Measurements from ENCODE around the gene CBLB. TPM values are rescaled to one million over a fixed set of nuclear protein-coding genes. Genes with fewer than 3 reads are reported as not detected.

The CBLB gene
- total RNA-seq, 1 experiment from 2014 or later = 26.2 TPM

GRCh38 chr3:105747696-105748095 is 121.1 kb downstream of the CBLB start:
- no peak overlapping the region for H3K27ac Mint-ChIP-seq (ENCODE audit: unreplicated experiment)
- DNase-seq = no peak
- intact Hi-C loops (cut with micrococcal nuclease; ENCODE audit: unreplicated experiment) = no loop called here
- no peak for TF ChIP-seq CTCF (IDR thresholded peaks at IDR 0.05; ENCODE audit: unreplicated experiment)
- no peaks in the 10 kb centered on the region for H3K27me3 Mint-ChIP-seq (ENCODE audit: unreplicated experiment)
- H3K36me3 Mint-ChIP-seq (ENCODE audit: insufficient read depth, unreplicated experiment) = no peaks in the 10 kb centered on the region
- peaks cover 15% of the 10 kb centered on the region for H3K4me1 Mint-ChIP-seq (ENCODE audit: low read depth, unreplicated experiment)
- BruUV-seq (replicated peaks) = no TSS peak
- CTCF ChIA-PET = no interaction called here
- no peaks in the 10 kb centered on the region for H3K9me3 Mint-ChIP-seq (ENCODE audit: low read depth, unreplicated experiment)
- H3K4me3 Mint-ChIP-seq (ENCODE audit: low read depth, unreplicated experiment) = no peak overlapping the region

GRCh38 chr3:105747060-105747541 is 121.7 kb downstream of the CBLB start:
- H3K36me3 Mint-ChIP-seq (ENCODE audit: insufficient read depth, unreplicated experiment) = no peaks in the 10 kb centered on the region
- no peak overlapping the region for H3K27ac Mint-ChIP-seq (ENCODE audit: unreplicated experiment)
- CTCF ChIA-PET = no interaction called here
- H3K4me1 Mint-ChIP-seq (ENCODE audit: low read depth, unreplicated experiment) = peaks cover 15% of the 10 kb centered on the region
- no peak for DNase-seq
- H3K4me3 Mint-ChIP-seq (ENCODE audit: low read depth, unreplicated experiment) = no peak overlapping the region
- H3K9me3 Mint-ChIP-seq (ENCODE audit: low read depth, unreplicated experiment) = no peaks in the 10 kb centered on the region
- no TSS peak for BruUV-seq (replicated peaks)
- intact Hi-C loops (cut with micrococcal nuclease; ENCODE audit: unreplicated experiment) = no loop called here
- no peaks in the 10 kb centered on the region for H3K27me3 Mint-ChIP-seq (ENCODE audit: unreplicated experiment)
- TF ChIP-seq CTCF (IDR thresholded peaks at IDR 0.05; ENCODE audit: unreplicated experiment) = no peak

- peak overlapping the region; percentile 8 for H3K27ac Mint-ChIP-seq (ENCODE audit: unreplicated experiment)
- H3K4me1 Mint-ChIP-seq (ENCODE audit: low read depth, unreplicated experiment) = peaks cover 15% of the 10 kb centered on the region
- no peak for TF ChIP-seq CTCF (IDR thresholded peaks at IDR 0.05; ENCODE audit: unreplicated experiment)
- no peaks in the 10 kb centered on the region for H3K9me3 Mint-ChIP-seq (ENCODE audit: low read depth, unreplicated experiment)
- peak overlapping the region; percentile 3 for H3K4me3 Mint-ChIP-seq (ENCODE audit: low read depth, unreplicated experiment)
- no peaks in the 10 kb centered on the region for H3K27me3 Mint-ChIP-seq (ENCODE audit: unreplicated experiment)
- H3K36me3 Mint-ChIP-seq (ENCODE audit: insufficient read depth, unreplicated experiment) = no peaks in the 10 kb centered on the region
- intact Hi-C loops (cut with micrococcal nuclease; ENCODE audit: unreplicated experiment) = no loop called here
- CTCF ChIA-PET = no interaction called here
- BruUV-seq (replicated peaks) = no TSS peak
- DNase-seq = peak; percentile 7
Measured at GRCh38 chr3:105746231-105746996, 122.4 kb downstream of the CBLB start.

- no TSS peak for BruUV-seq (replicated peaks)
- intact Hi-C loops (cut with micrococcal nuclease; ENCODE audit: unreplicated experiment) = no loop called here
- Mint-ChIP-seq H3K27ac (ENCODE audit: unreplicated experiment) (no peak overlapping the region), H3K4me1 (ENCODE audit: low read depth, unreplicated experiment) (peaks cover 15% of the 10 kb centered on the region), H3K4me3 (ENCODE audit: low read depth, unreplicated experiment) (no peak overlapping the region), H3K9me3 (ENCODE audit: low read depth, unreplicated experiment) (no peaks in the 10 kb centered on the region), H3K36me3 (ENCODE audit: insufficient read depth, unreplicated experiment) (no peaks in the 10 kb centered on the region), H3K27me3 (ENCODE audit: unreplicated experiment) (no peaks in the 10 kb centered on the region)
- no peak for TF ChIP-seq CTCF (IDR thresholded peaks at IDR 0.05; ENCODE audit: unreplicated experiment)
- DNase-seq = no peak
- CTCF ChIA-PET = no interaction called here
Measured at GRCh38 chr3:105745046-105745445, 123.8 kb downstream of the CBLB start.
